Fibroblast of lung (primary cell): Measurements from ENCODE around the gene AMBP. TPM values are rescaled to one million over a fixed set of nuclear protein-coding genes. Genes with fewer than 3 reads are reported as not detected.

Experiments
- DNase-seq, 2 donors: peaks; one replicate each; pipeline versions ENCODE4 v3.0.0 to v3.0.0-alpha.2; 2010; ENCODE audit warnings: low read depth in 2 of 2
- H2AFZ ChIP-seq: 2 replicates; pipeline ENCODE4 v1.5.1; 2012; ENCODE audit warnings: low read length, control low read depth, inconsistent platforms
- H3K27ac ChIP-seq: 2 replicates; pipeline ENCODE4 v1.5.1; 2011; ENCODE audit warnings: low read length, control low read depth; ENCODE audit not compliant: insufficient read depth
- H3K27me3 ChIP-seq: 2 replicates; pipeline ENCODE4 v1.5.1; 2011; ENCODE audit warnings: mild to moderate bottlenecking, low read length; ENCODE audit not compliant: control insufficient read depth, insufficient read depth
- H3K36me3 ChIP-seq: 2 replicates; pipeline ENCODE4 v1.5.1; 2011; ENCODE audit warnings: low read length; ENCODE audit not compliant: control insufficient read depth, insufficient read depth
- H3K4me1 ChIP-seq: 2 replicates; pipeline ENCODE4 v1.5.1; 2011; ENCODE audit warnings: low read length; ENCODE audit not compliant: control insufficient read depth, insufficient read depth; ENCODE audit errors: extremely low read depth
- H3K4me2 ChIP-seq: 2 replicates; pipeline ENCODE4 v1.5.1; 2011; ENCODE audit warnings: low read length, control low read depth; ENCODE audit not compliant: insufficient read depth; ENCODE audit errors: extremely low read depth
- H3K4me3 ChIP-seq, 4 experiments: fragments of 200-600 bp in 1 of 4; sonication (generic) in 1 of 4; replicated peaks in 1 of 4; 2 replicates each; pipeline ENCODE4 v1.5.1; 2011 to 2016; ENCODE audit warnings: low read length in 4 of 4, low read depth in 3 of 4, mild to moderate bottlenecking in 3 of 4, control low read depth in 2 of 4, inconsistent platforms in 1 of 4, mixed read lengths in 1 of 4; ENCODE audit not compliant: insufficient read depth in 1 of 4; ENCODE audit errors: control extremely low read depth in 1 of 4
- H3K79me2 ChIP-seq: 2 replicates; pipeline ENCODE4 v1.5.1; 2012; ENCODE audit warnings: mild to moderate bottlenecking, low read length, inconsistent platforms; ENCODE audit not compliant: control insufficient read depth, insufficient read depth
- H3K9ac ChIP-seq: 2 replicates; pipeline ENCODE4 v1.5.1; 2011; ENCODE audit warnings: mild to moderate bottlenecking, low read length, control low read depth; ENCODE audit not compliant: insufficient read depth
- H3K9me3 ChIP-seq: 2 replicates; pipeline ENCODE4 v1.5.1; 2012; ENCODE audit warnings: low read depth, low read length; ENCODE audit not compliant: control insufficient read depth, insufficient read depth
- H4K20me1 ChIP-seq: 2 replicates; pipeline ENCODE4 v1.5.1; 2011; ENCODE audit warnings: low read length; ENCODE audit not compliant: control insufficient read depth, insufficient read depth; ENCODE audit errors: extremely low read depth
- CTCF ChIP-seq, 2 donors: IDR thresholded peaks in 1 of 2; conservative IDR thresholded peaks in 1 of 2; 1 replicate in 1 of 2; 2 replicates in 1 of 2; pipeline ENCODE4 v1.5.1; 2011 to 2012; ENCODE audit warnings: low read length in 2 of 2, control low read depth in 1 of 2, inconsistent platforms in 1 of 2, low read depth in 1 of 2, mild to moderate bottlenecking in 1 of 2
- EZH2 ChIP-seq: IDR thresholded peaks from 2 replicates; pipeline ENCODE4 v1.5.1; 2012; ENCODE audit warnings: low read length, control low read depth, mild to moderate bottlenecking; ENCODE audit errors: missing control alignments
- polyA plus RNA-seq, 2 donors: library from polyadenylated mRNA; depleted of rRNA in 1 of 2; stranded (reverse) in 1 of 2; unstranded in 1 of 2; fragments of >200 nt; gene quantifications; 2 replicates each; pipeline ENCODE4 v1.2.1, GENCODE V29; 2011 to 2012; ENCODE audit warnings: missing spikeins in 1 of 2
- total RNA-seq: library from RNA; depleted of rRNA; stranded (reverse); fragments of >200 nt; gene quantifications from 2 replicates; pipeline ENCODE4 v1.2.1, GENCODE V29; 2014

Gene AMBP
- total and polyA plus RNA-seq, 2 donors (not counting 1 experiment from before 2014, with no cell fraction given) = 0.07 to 0.17 TPM

DNA sequence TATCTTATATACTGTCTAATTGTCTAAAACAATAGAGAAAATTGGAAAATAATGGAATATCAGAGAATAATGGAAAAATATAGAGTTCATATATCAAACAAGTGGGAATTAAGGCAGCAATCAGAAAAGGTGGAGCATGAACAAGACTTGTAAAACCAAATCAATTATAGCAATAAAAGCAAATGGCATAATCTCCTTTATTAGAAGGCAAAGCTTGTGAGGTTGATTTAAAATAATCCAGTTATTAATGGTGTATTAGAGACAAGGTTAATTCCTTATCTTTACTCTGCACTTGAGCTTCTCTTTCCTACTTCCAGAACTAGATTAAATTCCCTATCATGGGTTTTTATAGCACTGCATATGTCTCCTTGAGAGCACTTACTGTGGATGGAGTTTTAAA, 64.1 kb downstream of the AMBP start:
- H3K27ac ChIP-seq = no peak overlapping the region
- TF ChIP-seq CTCF (conservative IDR thresholded peaks at IDR 0.05 in 1 of 2, IDR thresholded peaks at IDR 0.05 in 1 of 2; ENCODE audit: low read depth in 1 of 2, low read length in 2 of 2) (no peak), EZH2 (no peak)
- no peak overlapping the region for H2AFZ ChIP-seq
- DNase-seq = no peak
- H3K9me3 ChIP-seq = no peaks in the 10 kb centered on the region
- H3K4me1 ChIP-seq = no peaks in the 10 kb centered on the region
- no peak overlapping the region for H3K4me2 ChIP-seq
- H3K79me2 ChIP-seq = no peaks in the 10 kb centered on the region
- H3K4me3 ChIP-seq = no peak overlapping the region
- H3K27me3 ChIP-seq = no peaks in the 10 kb centered on the region
- H4K20me1 ChIP-seq = no peaks in the 10 kb centered on the region
- H3K9ac ChIP-seq = no peak overlapping the region
- H3K36me3 ChIP-seq = peaks cover 14% of the 10 kb centered on the region

DNA sequence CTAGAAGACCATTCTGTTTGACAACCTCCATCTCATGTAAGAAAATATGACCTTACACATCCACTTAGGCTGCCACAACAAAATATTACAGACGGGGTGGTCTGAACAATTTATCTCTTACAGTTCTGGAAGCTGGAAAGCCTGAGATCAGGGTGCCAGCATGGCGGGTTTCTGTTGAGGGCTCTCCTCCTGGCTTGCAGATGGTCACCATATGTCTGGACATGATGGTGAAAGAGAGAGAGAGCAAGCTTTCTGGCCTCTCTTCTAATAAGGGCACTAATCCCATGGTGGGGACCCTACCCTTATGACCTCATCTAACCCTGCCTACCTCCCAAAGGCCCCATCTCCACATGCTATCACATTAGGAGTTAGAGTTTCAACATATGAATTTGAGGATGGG, 66.0 kb downstream of the AMBP start:
- Histone ChIP-seq H2AFZ (no peak overlapping the region), H3K36me3 (peaks cover 12% of the 10 kb centered on the region), H4K20me1 (no peaks in the 10 kb centered on the region), H3K4me3 (no peak overlapping the region), H3K9me3 (no peaks in the 10 kb centered on the region), H3K27me3 (no peaks in the 10 kb centered on the region), H3K9ac (no peak overlapping the region), H3K4me2 (no peak overlapping the region), H3K4me1 (no peaks in the 10 kb centered on the region), H3K79me2 (no peaks in the 10 kb centered on the region), H3K27ac (no peak overlapping the region)
- TF ChIP-seq EZH2 (no peak), CTCF (conservative IDR thresholded peaks at IDR 0.05 in 1 of 2, IDR thresholded peaks at IDR 0.05 in 1 of 2; ENCODE audit: low read depth in 1 of 2, low read length in 2 of 2) (no peak)
- DNase-seq = no peak

GRCh38 chr9:114011313-114011712, 66.8 kb downstream of the AMBP start:
- no peaks in the 10 kb centered on the region for H3K4me1 ChIP-seq
- no peaks in the 10 kb centered on the region for H3K9me3 ChIP-seq
- H3K79me2 ChIP-seq = no peaks in the 10 kb centered on the region
- no peak overlapping the region for H3K4me3 ChIP-seq
- no peak for TF ChIP-seq CTCF (conservative IDR thresholded peaks at IDR 0.05 in 1 of 2, IDR thresholded peaks at IDR 0.05 in 1 of 2; ENCODE audit: low read depth in 1 of 2, low read length in 2 of 2)
- no peaks in the 10 kb centered on the region for H3K27me3 ChIP-seq
- H3K9ac ChIP-seq = no peak overlapping the region
- H2AFZ ChIP-seq = no peak overlapping the region
- H3K36me3 ChIP-seq = peaks cover 9% of the 10 kb centered on the region
- no peak for DNase-seq
- no peaks in the 10 kb centered on the region for H4K20me1 ChIP-seq
- H3K27ac ChIP-seq = no peak overlapping the region
- H3K4me2 ChIP-seq = no peak overlapping the region

Other genes starting within 250 kb of the AMBP start
- 5.4 and 8.6 TPM in 2 replicates for gene ZNF618, start 202.0 kb downstream of the AMBP start, total RNA-seq
- gene ZNF618, start 202.0 kb downstream of the AMBP start, polyA plus RNA-seq = 6.6 and 6.7 TPM in 2 replicates
- not detected in 2 replicates for gene KIF12, start 21.0 kb upstream of the AMBP start, total RNA-seq
- not detected in 2 replicates for gene KIF12, start 21.0 kb upstream of the AMBP start, polyA plus RNA-seq
- 3.6 and 5.4 TPM in 2 replicates for gene COL27A1, start 77.2 kb upstream of the AMBP start, total RNA-seq
- gene COL27A1, start 77.2 kb upstream of the AMBP start, polyA plus RNA-seq = 2.4 and 3.3 TPM in 2 replicates
- not detected in 2 replicates for gene ORM1, start 244.8 kb upstream of the AMBP start, total RNA-seq
- gene ORM1, start 244.8 kb upstream of the AMBP start, polyA plus RNA-seq = not detected in 2 replicates